Muscle of leg (tissue), 11 donors: ENCODE measurements around the gene PEX11G. TPM values are rescaled to one million over a fixed set of nuclear protein-coding genes. Genes with fewer than 3 reads are reported as not detected.

Source experiments
- DNase-seq: peaks from one replicate; pipeline ENCODE4 v3.0.0; 2013
- H3K27ac ChIP-seq: one replicate; pipeline ENCODE4 v1.5.1; 2013; ENCODE audit warnings: mild to moderate bottlenecking, low read length, control low read depth
- H3K27me3 ChIP-seq: one replicate; pipeline ENCODE4 v1.6.1; 2013; ENCODE audit warnings: low read length; ENCODE audit not compliant: control insufficient read depth, insufficient read depth
- H3K36me3 ChIP-seq: one replicate; pipeline ENCODE4 v1.6.1; 2013; ENCODE audit warnings: low read length; ENCODE audit not compliant: control insufficient read depth, insufficient read depth
- H3K4me1 ChIP-seq: one replicate; pipeline ENCODE4 v1.6.1; 2013; ENCODE audit warnings: low read length; ENCODE audit not compliant: control insufficient read depth, insufficient read depth
- H3K4me3 ChIP-seq: one replicate; pipeline ENCODE4 v1.5.1; 2013; ENCODE audit warnings: low read length, control low read depth
- H3K9me3 ChIP-seq: replicated peaks from 2 replicates; pipeline ENCODE4 v1.6.1; 2013; ENCODE audit warnings: low read depth, low read length; ENCODE audit not compliant: control insufficient read depth
- WGBS: methylation state at CpG from one replicate; pipeline ENCODE4 v1.1.5; 2013; ENCODE audit warnings: missing lambda C conversion rate; ENCODE audit not compliant: insufficient coverage; 5-methylcytosine and 5-hydroxymethylcytosine counted together
- polyA plus RNA-seq, 8 donors: library from polyadenylated mRNA; unstranded; fragments of 120-200 nt; gene quantifications; one replicate each; pipeline versions ENCODE4 v1.2.1 to v1.2.3, GENCODE V29; 2013; ENCODE audit warnings: inconsistent platforms in 1 of 8, low replicate concordance in 1 of 8; ENCODE audit not compliant: insufficient read length in 8 of 8, insufficient read depth in 1 of 8
- total RNA-seq: library from RNA; stranded (reverse); fragments of 120-200 nt; gene quantifications from one replicate; pipeline ENCODE4 v1.2.4, GENCODE V29; 2013

Gene PEX11G
- total and polyA plus RNA-seq, 9 donors: 2.0 to 3.9 (median 2.5) TPM

DNA sequence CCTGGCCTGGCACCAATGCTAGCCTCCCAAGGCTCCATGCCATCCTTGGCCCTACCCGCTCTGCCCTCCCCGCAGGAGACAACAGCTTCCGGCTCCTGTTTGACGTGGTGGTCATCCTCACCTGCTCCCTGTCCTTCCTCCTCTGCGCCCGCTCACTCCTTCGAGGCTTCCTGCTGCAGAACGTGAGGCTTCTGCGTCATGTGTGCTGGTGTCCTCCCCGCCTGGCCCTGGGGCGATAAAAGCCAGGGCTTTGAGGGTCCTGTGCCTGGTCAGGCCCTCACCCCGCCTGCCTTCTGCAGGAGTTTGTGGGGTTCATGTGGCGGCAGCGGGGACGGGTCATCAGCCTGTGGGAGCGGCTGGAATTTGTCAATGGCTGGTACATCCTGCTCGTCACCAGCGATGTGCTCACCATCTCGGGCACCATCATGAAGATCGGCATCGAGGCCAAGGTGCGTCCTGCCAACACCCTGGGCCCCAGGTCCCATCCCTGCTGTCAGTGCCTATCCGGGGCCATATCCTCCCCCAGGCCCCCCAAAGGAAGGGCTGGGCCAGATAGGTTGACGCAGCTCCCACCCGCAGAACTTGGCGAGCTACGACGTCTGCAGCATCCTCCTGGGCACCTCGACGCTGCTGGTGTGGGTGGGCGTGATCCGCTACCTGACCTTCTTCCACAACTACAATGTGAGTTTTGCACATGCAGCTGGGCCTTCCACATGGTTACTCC, 39.8 kb upstream of the PEX11G start:
- Histone ChIP-seq H3K4me3 (no peak overlapping the region), H3K9me3 (no peaks in the 10 kb centered on the region), H3K27me3 (no peaks in the 10 kb centered on the region), H3K27ac (no peak overlapping the region), H3K36me3 (peaks cover 58% of the 10 kb centered on the region), H3K4me1 (peaks cover 9% of the 10 kb centered on the region)
- DNase-seq: no peak
- 89% methylated on average over 31 of the region's 32 CpGs for WGBS

GRCh38 chr19:7528192-7528519, 39.3 kb upstream of the PEX11G start:
- Histone ChIP-seq H3K27ac (no peak overlapping the region), H3K9me3 (no peaks in the 10 kb centered on the region), H3K36me3 (peaks cover 58% of the 10 kb centered on the region), H3K4me1 (peaks cover 9% of the 10 kb centered on the region), H3K27me3 (no peaks in the 10 kb centered on the region), H3K4me3 (no peak overlapping the region)
- DNase-seq: no peak
- WGBS: 87% methylated on average over 7 of the region's 7 CpGs

DNA sequence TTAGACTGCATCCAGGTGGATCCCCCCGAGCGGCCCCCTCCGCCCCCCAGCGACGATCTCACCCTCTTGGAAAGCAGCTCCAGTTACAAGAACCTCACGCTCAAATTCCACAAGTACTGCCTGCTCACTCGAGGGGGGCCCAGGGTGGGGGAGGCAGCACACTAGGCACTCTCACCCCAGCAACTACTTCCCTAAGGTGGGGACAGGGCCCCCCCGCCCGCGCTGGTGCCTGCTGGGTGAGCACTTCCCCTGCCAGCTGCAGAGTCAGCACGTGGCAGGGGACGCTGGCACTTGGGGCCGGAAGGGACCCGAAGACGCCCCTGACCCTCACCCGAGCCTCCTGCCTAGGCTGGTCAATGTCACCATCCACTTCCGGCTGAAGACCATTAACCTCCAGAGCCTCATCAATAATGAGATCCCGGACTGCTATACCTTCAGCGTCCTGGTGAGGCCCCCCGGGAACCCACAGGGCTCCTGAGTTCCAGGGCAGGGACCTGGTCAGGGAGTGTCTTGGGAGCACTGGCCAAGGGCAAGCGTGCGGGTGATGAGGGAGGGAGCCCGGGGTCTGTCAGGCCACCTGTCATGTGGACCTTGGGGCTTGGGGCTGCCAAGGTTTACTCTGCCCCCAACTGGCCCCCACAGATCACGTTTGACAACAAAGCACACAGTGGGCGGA, 38.8 kb upstream of the PEX11G start:
- H3K4me3 ChIP-seq: no peak overlapping the region
- H3K27ac ChIP-seq: no peak overlapping the region
- peaks cover 11% of the 10 kb centered on the region for H3K4me1 ChIP-seq
- no peaks in the 10 kb centered on the region for H3K9me3 ChIP-seq
- peaks cover 58% of the 10 kb centered on the region for H3K36me3 ChIP-seq
- peak; percentile 57 for DNase-seq
- H3K27me3 ChIP-seq: no peaks in the 10 kb centered on the region
- WGBS: 65% methylated on average over 13 of the region's 25 CpGs

- H3K36me3 ChIP-seq: peaks cover 54% of the 10 kb centered on the region
- no peak overlapping the region for H3K27ac ChIP-seq
- no peak for DNase-seq
- peaks cover 17% of the 10 kb centered on the region for H3K4me1 ChIP-seq
- no peak overlapping the region for H3K4me3 ChIP-seq
- 93% methylated on average over 29 of the region's 31 CpGs for WGBS
- no peaks in the 10 kb centered on the region for H3K27me3 ChIP-seq
- no peaks in the 10 kb centered on the region for H3K9me3 ChIP-seq
Observed at GRCh38 chr19:7526059-7526929, 37.5 kb upstream of the PEX11G start.

DNA sequence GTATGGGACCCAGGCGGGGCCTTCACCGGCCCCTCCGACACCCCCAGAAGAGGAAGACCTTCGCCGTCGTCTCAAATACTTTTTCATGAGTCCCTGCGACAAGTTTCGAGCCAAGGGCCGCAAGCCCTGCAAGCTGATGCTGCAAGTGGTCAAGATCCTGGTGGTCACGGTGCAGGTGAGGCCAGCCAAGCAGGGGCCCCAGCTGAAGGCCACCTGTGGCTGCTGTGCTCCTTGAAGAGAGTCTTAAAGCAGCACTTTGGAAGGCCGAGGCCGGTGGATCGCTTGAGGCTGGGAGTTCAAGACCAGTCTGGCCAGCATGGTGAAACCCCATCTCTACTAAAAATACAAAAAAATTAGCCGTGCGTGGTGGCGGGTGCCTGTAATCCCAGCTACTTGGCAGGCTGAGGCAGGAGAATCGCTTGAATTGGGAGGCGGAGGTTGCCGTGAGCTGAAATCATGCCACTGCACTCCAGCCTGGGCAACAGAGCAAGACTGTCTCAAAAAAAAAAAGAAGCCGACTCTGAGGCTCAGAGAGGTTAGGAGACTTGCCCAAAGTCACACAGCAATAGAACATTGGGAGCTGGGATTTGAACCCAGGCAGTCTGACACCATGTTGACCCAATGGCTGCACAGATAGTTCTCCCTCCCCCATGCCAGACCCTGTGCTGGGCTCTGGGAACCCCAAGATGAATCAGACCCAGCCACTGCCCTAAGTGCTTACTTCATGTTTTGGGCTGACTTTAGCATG, 36.3 kb upstream of the PEX11G start:
- 96% methylated on average over 19 of the region's 20 CpGs for WGBS
- Histone ChIP-seq H3K4me3 (no peak overlapping the region), H3K9me3 (no peaks in the 10 kb centered on the region), H3K36me3 (peaks cover 56% of the 10 kb centered on the region), H3K27ac (no peak overlapping the region), H3K4me1 (peaks cover 17% of the 10 kb centered on the region), H3K27me3 (no peaks in the 10 kb centered on the region)
- DNase-seq: no peak

DNA sequence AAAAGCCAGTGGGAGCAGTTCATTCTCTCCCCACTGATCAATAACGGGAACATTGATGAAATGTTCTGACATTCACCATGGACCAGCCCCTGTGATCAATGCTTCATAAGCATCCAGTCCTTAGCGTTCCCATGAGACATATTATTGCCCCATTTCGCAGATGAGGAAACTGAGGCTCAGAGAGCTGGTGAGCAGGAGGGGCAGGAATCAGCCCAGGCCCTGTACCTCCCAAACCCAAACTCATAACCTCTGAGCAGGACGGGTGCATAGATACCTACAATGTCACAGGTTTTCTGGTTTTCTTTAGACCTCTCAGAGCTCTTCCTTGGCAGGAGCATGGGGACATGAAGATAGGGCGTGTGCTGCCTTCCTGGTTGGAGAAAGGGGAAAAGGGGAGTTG, 35.7 kb upstream of the PEX11G start:
- no peaks in the 10 kb centered on the region for H3K9me3 ChIP-seq
- DNase-seq: no peak
- H3K27ac ChIP-seq: no peak overlapping the region
- H3K4me1 ChIP-seq: peaks cover 17% of the 10 kb centered on the region
- H3K36me3 ChIP-seq: peaks cover 53% of the 10 kb centered on the region
- no peak overlapping the region for H3K4me3 ChIP-seq
- WGBS: 100% methylated on average over 3 of the region's 5 CpGs
- no peaks in the 10 kb centered on the region for H3K27me3 ChIP-seq

DNA sequence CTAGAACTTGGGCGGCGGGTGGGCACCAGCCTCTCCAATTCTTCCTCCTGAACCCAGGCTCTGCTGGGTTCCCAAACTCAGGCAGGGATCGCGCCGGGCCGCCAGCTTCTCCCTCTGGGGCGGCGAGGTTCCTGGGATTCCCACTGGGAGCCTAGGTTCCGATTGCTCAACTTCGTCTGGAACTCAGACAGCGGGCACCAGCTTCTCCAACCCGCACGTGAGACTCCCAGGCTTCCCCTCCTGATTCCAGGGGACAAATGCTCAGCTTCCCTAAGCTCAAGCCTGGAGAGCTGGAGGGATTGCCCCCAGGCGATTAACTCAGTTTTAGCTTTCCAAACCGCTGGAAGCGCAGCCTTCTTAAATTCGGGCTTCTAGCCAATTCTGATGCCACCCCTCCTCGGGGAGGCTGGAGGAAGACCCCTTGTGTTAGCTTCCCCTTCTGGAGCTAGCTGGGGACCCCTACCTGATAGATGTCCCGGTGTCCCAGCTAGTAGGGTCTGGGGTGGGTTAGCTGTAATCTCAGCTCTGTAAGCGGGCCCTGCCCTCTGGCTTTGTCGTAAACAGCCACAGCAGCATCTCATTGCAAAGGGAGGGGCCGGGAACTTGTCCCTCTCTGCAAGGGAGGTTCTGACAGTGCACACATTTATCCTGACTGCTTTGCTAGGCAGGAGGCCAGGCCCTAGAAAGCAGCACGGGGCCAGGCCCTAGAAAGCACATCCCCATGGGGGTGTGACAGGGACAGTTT, 34.3 kb upstream of the PEX11G start:
- H3K27me3 ChIP-seq: no peaks in the 10 kb centered on the region
- 7% methylated on average over 22 of the region's 23 CpGs for WGBS
- peaks cover 17% of the 10 kb centered on the region for H3K4me1 ChIP-seq
- H3K4me3 ChIP-seq: peak overlapping the region; percentile 63
- peaks cover 50% of the 10 kb centered on the region for H3K36me3 ChIP-seq
- no peaks in the 10 kb centered on the region for H3K9me3 ChIP-seq
- no peak overlapping the region for H3K27ac ChIP-seq
- DNase-seq: no peak

DNA sequence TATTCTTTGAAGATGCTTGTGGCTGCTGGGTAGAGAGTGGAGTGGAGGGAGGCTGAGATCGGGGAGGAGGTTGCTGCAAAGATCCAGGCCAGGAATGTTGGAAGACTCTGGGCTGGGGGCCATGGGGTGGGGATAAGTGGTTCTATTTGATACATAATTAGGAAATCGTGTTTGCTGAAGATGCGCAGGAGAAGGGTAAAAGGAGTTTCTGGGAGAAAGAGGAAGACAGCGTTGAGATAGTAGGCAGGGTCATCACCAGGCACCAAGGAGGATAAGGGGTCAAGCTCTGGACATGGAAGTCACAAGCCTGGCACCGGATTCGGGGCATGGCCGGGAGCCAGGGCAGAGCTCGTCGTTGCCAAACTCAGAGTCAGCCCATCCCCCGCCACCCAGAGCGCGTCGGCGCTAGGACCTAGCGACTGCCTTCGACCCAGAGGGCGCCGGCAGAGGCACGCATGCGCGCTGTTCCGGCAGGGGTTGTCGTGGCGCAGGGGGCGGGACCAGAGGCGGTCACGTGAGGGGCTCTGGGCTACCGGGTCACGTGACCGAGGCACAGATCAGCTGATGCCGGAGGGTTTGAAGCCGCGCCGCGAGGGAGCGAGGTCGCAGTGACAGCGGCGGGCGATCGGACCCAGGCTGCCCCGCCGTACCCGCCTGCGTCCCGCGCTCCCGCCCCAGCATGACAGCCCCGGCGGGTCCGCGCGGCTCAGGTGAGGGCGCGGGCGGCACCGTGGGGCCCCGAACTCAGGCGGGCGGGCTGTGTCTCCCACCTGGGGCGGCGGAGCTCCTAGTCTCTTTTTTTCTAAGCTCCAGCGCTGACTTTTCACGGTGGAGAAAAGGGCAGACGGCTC, 33.5 kb upstream of the PEX11G start, which contains the start of gene MCOLN1:
Gene MCOLN1 (plus strand): TSS at position 553 of the 851 bp plus-strand sequence. CDS start 127 bp downstream, at position 680.
- peak; percentile 99 for DNase-seq
- H3K36me3 ChIP-seq: peaks cover 46% of the 10 kb centered on the region
- H3K4me1 ChIP-seq: peaks cover 17% of the 10 kb centered on the region
- H3K27ac ChIP-seq: peak within 1 kb of the TSS; percentile 71
- under 1% methylated on average over 65 of the region's 65 CpGs for WGBS
- H3K9me3 ChIP-seq: no peaks in the 10 kb centered on the region
- H3K4me3 ChIP-seq: peak within 1 kb of the TSS; percentile 63
- H3K27me3 ChIP-seq: no peaks in the 10 kb centered on the region
